DMS53 treated with DMSO at 0.1 percent for 48 hours (cell line): ENCODE results near the gene PLEKHM3.
"Not testable (repeated sequence)": the region's sequence is repeated elsewhere in the genome, so short reads cannot be mapped to it uniquely, and the experiment has no call there.

Experiments used
- DNase-seq: peaks from one replicate; lab custom pipeline; 2025; ENCODE audit not compliant: unreplicated experiment; lab: John Stamatoyannopoulos, UW

The PLEKHM3 gene

GRCh38 chr2:208037564-208038487 is 12.5 kb upstream of the PLEKHM3 start:
- DNase-seq: no peak

- DNase-seq: no peak
Observed at GRCh38 chr2:208036357-208036756, 11.0 kb upstream of the PLEKHM3 start.

- DNase-seq: no peak
Observed at GRCh38 chr2:208034503-208035140, 9.3 kb upstream of the PLEKHM3 start.

- DNase-seq: peak; percentile 64
Observed at GRCh38 chr2:208033701-208034502, 8.6 kb upstream of the PLEKHM3 start.

GRCh38 chr2:208031608-208032019 is 6.3 kb upstream of the PLEKHM3 start:
- DNase-seq: no peak

GRCh38 chr2:208025814-208026184 is 472 bp upstream of the PLEKHM3 start:
- DNase-seq: no peak

GRCh38 chr2:208024091-208024490 is 1.2 kb downstream of the PLEKHM3 start:
- DNase-seq: no peak

GRCh38 chr2:208020253-208020652 is 5.1 kb downstream of the PLEKHM3 start:
- DNase-seq: no peak

- DNase-seq: not testable (repeated sequence)
Observed at GRCh38 chr2:208018124-208018712, 7.1 kb downstream of the PLEKHM3 start.

- DNase-seq: no peak
Observed at GRCh38 chr2:208017721-208018120, 7.6 kb downstream of the PLEKHM3 start.

GRCh38 chr2:208015475-208015874 is 9.9 kb downstream of the PLEKHM3 start:
- DNase-seq: peak; percentile 57

GRCh38 chr2:208013285-208014178 is 11.8 kb downstream of the PLEKHM3 start:
- DNase-seq: peak; percentile 78

GRCh38 chr2:208012449-208012848 is 12.9 kb downstream of the PLEKHM3 start:
- no peak for DNase-seq

- DNase-seq: no peak
Observed at GRCh38 chr2:208010506-208010905, 14.8 kb downstream of the PLEKHM3 start.

- no peak for DNase-seq
Observed at GRCh38 chr2:208006833-208007232, 18.5 kb downstream of the PLEKHM3 start.

- no peak for DNase-seq
Observed at GRCh38 chr2:208006337-208006736, 19.0 kb downstream of the PLEKHM3 start.

- no peak for DNase-seq
Observed at GRCh38 chr2:208001924-208002323, 23.4 kb downstream of the PLEKHM3 start.

GRCh38 chr2:208000701-208001395 is 24.5 kb downstream of the PLEKHM3 start:
- DNase-seq: no peak

- no peak for DNase-seq
Observed at GRCh38 chr2:207996848-207997247, 28.5 kb downstream of the PLEKHM3 start.
